Kidney epithelial cell (primary cell): ENCODE results near the gene HOXA10. TPM values are rescaled to one million over a fixed set of nuclear protein-coding genes. Genes with fewer than 3 reads are reported as not detected.

Experiments used
- DNase-seq: peaks from one replicate; pipeline ENCODE4 v3.0.0-alpha.2; 2010; ENCODE audit warnings: low read depth
- H3K27me3 ChIP-seq: 2 replicates; pipeline ENCODE4 v1.6.0; 2011; ENCODE audit warnings: low read length; ENCODE audit not compliant: control insufficient read depth, insufficient read depth
- H3K36me3 ChIP-seq: 2 replicates; pipeline ENCODE4 v1.5.1; 2011; ENCODE audit warnings: low read length; ENCODE audit not compliant: control insufficient read depth, insufficient read depth
- H3K4me3 ChIP-seq: 2 replicates; pipeline ENCODE4 v1.5.1; 2011; ENCODE audit warnings: low read depth, mild to moderate bottlenecking, control low read depth, low read length
- total RNA-seq: library from RNA; depleted of rRNA; stranded (reverse); fragments of >200 nt; gene quantifications from 2 replicates; pipeline ENCODE4 v1.2.3, GENCODE V29; 2015
- TF ChIP-seq, protein P1 (sequence below): IDR thresholded peaks from 2 replicates; pipeline ENCODE4 v1.5.1; 2011; ENCODE audit warnings: mild to moderate bottlenecking, moderate library complexity, low read length, control low read depth, inconsistent platforms; ENCODE audit not compliant: insufficient read depth, poor library complexity, severe bottlenecking

HOXA10 gene
- total RNA-seq, 1 donor from 2014 or later, result 29.1 TPM

DNA sequence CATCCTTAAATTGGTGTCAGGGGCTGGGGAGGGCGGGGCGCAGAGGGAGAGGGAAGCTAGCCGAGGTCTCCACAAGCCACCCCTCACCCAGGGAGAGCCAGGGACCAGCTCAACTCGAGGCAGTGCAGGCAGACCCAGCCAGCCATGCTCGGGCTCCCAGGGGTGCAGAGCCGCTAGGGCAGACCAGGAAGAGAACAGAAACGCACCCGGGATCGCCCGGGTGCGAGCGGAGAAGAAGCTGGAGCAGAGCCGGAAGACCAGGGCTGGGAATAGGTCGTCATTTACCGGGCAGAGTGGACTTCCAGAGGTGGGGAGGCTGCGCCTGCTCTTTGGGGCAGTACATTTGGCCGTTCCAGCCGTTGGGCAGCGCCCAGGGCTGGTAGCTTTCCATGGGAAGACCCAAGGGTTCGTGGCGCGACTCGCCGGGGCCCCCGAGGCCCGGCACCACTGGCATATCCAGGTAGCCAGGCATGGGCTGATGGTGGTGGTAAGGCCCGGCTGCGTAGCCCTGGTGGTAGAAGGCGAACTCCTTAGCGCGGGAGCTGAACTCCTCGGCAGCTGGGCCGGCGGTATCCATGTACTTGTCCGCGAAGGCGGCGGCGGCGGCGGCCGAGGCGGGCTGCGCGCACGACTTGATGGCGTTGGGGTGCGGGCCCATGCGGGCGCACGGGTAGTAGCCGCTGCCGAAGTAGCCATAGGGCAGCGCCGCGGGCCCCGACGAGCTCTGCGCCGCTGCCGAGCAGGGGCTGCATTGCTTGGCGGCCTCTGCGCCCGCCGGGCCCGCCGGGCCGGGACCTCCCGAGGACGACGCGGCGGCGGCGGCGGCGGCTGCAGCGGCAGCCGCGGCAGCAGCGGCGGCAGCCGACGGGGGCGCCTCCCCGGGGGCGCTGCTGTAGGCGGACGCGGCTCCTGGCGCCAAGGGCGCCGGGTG lies 25.0 kb upstream of the HOXA10 start:
- DNase-seq, result no peak
- no peaks in the 10 kb centered on the region for H3K36me3 ChIP-seq
- TF ChIP-seq, protein P1, sequence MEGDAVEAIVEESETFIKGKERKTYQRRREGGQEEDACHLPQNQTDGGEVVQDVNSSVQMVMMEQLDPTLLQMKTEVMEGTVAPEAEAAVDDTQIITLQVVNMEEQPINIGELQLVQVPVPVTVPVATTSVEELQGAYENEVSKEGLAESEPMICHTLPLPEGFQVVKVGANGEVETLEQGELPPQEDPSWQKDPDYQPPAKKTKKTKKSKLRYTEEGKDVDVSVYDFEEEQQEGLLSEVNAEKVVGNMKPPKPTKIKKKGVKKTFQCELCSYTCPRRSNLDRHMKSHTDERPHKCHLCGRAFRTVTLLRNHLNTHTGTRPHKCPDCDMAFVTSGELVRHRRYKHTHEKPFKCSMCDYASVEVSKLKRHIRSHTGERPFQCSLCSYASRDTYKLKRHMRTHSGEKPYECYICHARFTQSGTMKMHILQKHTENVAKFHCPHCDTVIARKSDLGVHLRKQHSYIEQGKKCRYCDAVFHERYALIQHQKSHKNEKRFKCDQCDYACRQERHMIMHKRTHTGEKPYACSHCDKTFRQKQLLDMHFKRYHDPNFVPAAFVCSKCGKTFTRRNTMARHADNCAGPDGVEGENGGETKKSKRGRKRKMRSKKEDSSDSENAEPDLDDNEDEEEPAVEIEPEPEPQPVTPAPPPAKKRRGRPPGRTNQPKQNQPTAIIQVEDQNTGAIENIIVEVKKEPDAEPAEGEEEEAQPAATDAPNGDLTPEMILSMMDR, result no peak
- H3K27me3 ChIP-seq, result peaks cover 72% of the 10 kb centered on the region
- H3K4me3 ChIP-seq, result no peak overlapping the region

DNA sequence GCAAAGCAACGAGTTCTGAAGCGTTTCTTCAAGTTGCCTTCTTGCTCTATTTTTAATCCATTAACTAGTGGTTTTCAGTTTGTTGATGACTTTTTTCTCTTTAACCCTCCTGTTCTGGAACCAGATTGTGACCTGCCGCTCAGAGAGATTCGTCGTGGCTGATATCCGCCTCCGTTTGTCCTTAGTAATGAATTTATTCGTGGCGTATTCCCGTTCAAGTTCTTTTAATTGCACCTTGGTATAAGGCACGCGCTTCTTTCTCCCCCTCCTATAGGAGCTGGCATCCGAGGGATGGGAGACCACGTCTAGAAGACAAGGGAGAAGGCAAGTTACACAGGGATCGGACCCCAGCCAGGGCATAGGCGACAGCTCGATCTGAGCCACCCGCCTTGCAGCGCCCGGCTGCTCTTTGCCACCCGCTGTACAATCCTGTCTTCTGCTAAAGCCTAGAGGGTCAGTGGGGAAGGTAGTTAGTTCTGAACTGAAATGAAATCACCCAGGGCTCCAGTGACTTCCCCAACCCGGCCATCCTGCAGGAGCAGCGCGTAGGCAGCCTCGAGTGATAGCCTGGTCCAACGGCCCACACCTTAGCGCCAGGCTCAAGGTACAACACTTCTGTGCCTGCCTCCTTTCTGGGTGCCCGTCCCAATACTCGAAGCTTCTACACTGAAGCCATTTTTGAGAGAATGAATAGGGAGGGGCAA lies 24.2 kb upstream of the HOXA10 start:
- H3K27me3 ChIP-seq, result peaks cover 72% of the 10 kb centered on the region
- DNase-seq, result no peak

DNA sequence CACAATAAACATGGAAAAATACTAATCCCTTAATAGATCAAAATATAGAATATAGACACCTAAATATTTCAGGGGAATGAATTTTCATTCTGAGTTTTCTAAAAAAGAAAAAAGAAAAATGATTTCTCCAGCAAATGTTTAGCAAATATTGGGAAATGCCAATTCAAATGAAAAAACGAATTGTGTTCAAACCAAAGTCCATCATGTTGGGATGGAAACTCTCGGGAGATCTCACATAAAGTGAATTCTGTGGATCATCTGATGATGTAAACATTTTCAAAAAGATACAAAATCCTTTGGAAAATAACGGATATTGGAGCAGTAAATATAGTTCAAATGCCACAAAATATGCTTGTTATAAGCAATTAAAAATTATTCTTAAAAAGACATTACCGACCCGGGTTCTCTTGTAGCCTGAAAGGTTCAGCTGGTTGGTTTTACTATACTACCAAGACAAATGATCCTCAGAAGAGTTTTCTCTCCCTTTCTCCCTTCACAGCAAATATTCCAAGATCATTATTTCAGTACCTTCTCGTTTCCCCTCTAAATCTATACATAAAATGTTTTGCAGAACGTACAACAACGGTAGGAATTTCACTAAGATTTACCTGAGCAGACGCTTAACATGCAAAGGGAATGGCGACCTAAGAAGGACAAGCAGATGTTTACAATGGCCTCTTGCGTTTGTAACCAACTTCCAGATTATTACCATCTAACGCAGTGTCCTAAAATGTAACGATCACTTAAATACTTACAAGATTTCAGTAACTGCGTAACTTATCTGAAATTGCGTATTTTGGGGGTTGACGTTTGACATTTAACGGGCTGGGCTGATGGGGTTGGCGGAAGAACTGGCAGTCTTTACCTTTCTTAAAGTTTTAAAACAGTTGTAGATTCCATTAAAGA lies 23.3 kb upstream of the HOXA10 start:
- no peak for DNase-seq
- Histone ChIP-seq H3K4me3 (no peak overlapping the region), H3K27me3 (peaks cover 72% of the 10 kb centered on the region), H3K36me3 (no peaks in the 10 kb centered on the region)
- TF ChIP-seq, protein P1, result no peak

More for the DNA sequence above, 24.2 kb upstream of the HOXA10 start:
- TF ChIP-seq, protein P1, result no peak
- Histone ChIP-seq H3K36me3 (no peaks in the 10 kb centered on the region), H3K4me3 (no peak overlapping the region)

DNA sequence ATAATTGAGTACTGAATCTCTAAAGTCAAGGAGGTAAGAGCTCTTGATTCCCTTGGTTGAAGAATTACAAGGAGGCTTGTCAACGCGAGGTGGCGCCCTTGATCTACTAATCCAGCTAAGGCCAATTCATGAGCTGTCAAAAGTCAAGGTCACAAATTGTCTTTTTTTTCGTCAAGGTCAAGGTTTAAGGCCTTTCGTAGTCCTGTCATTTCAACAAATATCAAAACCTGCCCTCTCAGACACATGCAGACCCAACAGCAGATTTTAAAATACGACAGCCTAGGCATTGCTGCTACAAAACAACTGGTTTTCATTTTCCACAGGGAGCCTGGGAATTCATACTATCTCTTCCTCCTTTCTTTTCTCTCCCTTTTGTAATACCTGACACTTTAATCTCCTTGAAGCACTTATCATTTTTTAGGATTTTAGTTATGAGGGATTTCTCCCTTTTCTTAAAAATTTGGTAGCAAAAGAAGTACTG lies 22.2 kb upstream of the HOXA10 start:
- Histone ChIP-seq H3K4me3 (no peak overlapping the region), H3K36me3 (no peaks in the 10 kb centered on the region), H3K27me3 (peaks cover 71% of the 10 kb centered on the region)
- DNase-seq, result peak; percentile 45
- TF ChIP-seq, protein P1, result peak; percentile 69

DNA sequence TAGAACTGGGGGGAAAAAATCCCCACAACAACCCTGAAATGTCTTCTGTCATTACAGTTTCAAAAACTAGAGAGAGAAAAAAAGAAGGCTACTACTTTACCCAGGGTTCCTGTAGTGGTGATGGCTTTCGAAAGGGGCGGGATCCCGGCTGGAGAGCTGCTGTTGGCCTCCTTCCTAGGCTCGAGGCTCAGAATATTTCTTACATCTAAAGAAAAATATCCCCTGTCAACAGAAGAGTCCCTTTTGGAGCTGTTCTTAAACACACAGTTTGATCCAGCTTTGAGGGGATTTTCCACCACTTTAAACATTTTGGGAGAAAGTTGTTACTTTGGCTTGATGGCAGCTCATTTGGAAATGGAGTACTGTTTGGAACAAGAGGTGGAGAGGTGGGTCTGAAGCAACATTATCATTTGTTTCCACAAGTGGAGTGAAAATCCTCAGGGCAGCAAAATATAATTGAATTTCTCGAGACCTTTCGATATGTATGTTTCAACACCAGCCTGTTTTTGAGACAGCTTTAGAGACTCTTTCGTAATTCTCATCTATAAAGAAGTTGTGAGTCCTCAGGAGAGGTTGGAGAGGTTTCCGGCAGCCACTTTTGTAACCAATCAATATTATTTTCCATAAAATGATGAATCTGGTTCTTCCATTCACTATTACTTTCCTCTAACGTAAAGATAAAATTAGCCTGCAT lies 20.7 kb upstream of the HOXA10 start:
- H3K36me3 ChIP-seq, result no peaks in the 10 kb centered on the region
- TF ChIP-seq, protein P1, result no peak
- peaks cover 58% of the 10 kb centered on the region for H3K27me3 ChIP-seq
- H3K4me3 ChIP-seq, result no peak overlapping the region
- no peak for DNase-seq
